ENCODE measurements around the gene ARHGAP10. TPM values are rescaled to one million over a fixed set of nuclear protein-coding genes. Genes with fewer than 3 reads are reported as not detected.

ARHGAP10 gene
- total and polyA plus RNA-seq, 3 donors from 2014 or later = 17.4 to 108 (median 83.5) TPM

GRCh38 chr4:147958057-147958456 is 226.2 kb downstream of the ARHGAP10 start:
- Histone ChIP-seq H3K27ac (no peak overlapping the region), H3K4me1 (no peaks in the 10 kb centered on the region), H3K9me3 (no peaks in the 10 kb centered on the region), H3K36me3 (ENCODE audit: low read depth, missing control alignments) (no peaks in the 10 kb centered on the region), H3K4me3 (no peak overlapping the region), H3K27me3 (no peaks in the 10 kb centered on the region)
- no peak for TF ChIP-seq POLR2A (IDR thresholded peaks at IDR 0.05)
- DNase-seq = no peak
- intact Hi-C loops (cut with DNase I; ENCODE audit: low total_unique reads) = no loop called here
- 84 to 91% methylated on average over 3 of the region's 3 CpGs for WGBS, 2 donors

DNA sequence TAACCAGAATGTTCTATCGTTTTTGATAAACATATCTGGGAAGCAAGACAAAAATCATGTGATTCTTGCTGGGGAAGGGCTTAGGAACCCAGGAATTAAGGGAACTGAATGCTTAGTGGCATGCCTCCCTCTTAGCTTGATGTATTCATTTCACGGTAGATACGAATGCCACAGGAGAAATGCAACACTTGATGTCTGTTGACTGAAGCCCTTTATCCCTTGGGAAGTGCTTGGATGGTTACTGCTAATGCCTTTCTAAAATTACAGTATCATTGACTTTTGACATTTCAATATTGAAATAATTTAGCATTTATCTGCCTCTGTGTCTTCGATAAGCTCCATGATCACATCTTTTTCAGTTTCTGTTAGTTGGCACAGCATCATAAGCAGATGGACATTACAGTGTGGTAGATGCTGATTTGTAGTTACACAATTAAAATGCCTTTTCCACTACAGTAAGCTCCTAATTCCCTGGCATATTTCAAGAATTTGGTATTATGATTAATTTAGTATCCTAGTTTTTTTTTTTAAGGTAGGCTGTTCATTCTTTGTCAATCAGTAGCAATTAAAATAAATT is 226.7 kb downstream of the ARHGAP10 start:
- WGBS, 2 donors = 72 to 73% methylated on average over 4 of the region's 4 CpGs

GRCh38 chr4:147960971-147961370 is 229.1 kb downstream of the ARHGAP10 start:
- intact Hi-C loops (cut with DNase I; ENCODE audit: low total_unique reads) = no loop called here
- no peak for TF ChIP-seq POLR2A (IDR thresholded peaks at IDR 0.05)
- TF ChIP-seq CTCF (IDR thresholded peaks at IDR 0.05) = no peak
- H3K9me3 ChIP-seq = no peaks in the 10 kb centered on the region
- no peaks in the 10 kb centered on the region for H3K27me3 ChIP-seq
- no peak overlapping the region for H3K27ac ChIP-seq
- WGBS, 2 donors = 93 to 95% methylated on average over 5 of the region's 5 CpGs
- H3K4me1 ChIP-seq = no peaks in the 10 kb centered on the region
- DNase-seq = no peak
- H3K4me3 ChIP-seq = no peak overlapping the region
- no peaks in the 10 kb centered on the region for H3K36me3 ChIP-seq (ENCODE audit: low read depth, missing control alignments)

More for the DNA sequence above, 226.7 kb downstream of the ARHGAP10 start:
- Histone ChIP-seq H3K36me3 (ENCODE audit: low read depth, missing control alignments) (no peaks in the 10 kb centered on the region), H3K9me3 (no peaks in the 10 kb centered on the region), H3K4me1 (no peaks in the 10 kb centered on the region), H3K27me3 (no peaks in the 10 kb centered on the region), H3K27ac (no peak overlapping the region), H3K4me3 (no peak overlapping the region)
- intact Hi-C loops (cut with DNase I; ENCODE audit: low total_unique reads) = no loop called here
- TF ChIP-seq CTCF (IDR thresholded peaks at IDR 0.05) (no peak), POLR2A (IDR thresholded peaks at IDR 0.05) (no peak)
- DNase-seq = no peak

GRCh38 chr4:147963839-147964238 is 232.0 kb downstream of the ARHGAP10 start:
- H3K27me3 ChIP-seq = no peaks in the 10 kb centered on the region
- no peaks in the 10 kb centered on the region for H3K9me3 ChIP-seq
- H3K36me3 ChIP-seq (ENCODE audit: low read depth, missing control alignments) = no peaks in the 10 kb centered on the region
- H3K27ac ChIP-seq = no peak overlapping the region
- DNase-seq = no peak
- no peak for TF ChIP-seq CTCF (IDR thresholded peaks at IDR 0.05)
- no peak for TF ChIP-seq POLR2A (IDR thresholded peaks at IDR 0.05)
- intact Hi-C loops (cut with DNase I; ENCODE audit: low total_unique reads) = no loop called here
- WGBS, 2 donors = 90 to 92% methylated on average over 10 of the region's 10 CpGs
- no peak overlapping the region for H3K4me3 ChIP-seq
- no peaks in the 10 kb centered on the region for H3K4me1 ChIP-seq

GRCh38 chr4:147964266-147964880 is 232.5 kb downstream of the ARHGAP10 start:
- WGBS, 2 donors = 72 to 79% methylated on average over 14 of the region's 14 CpGs
- no peaks in the 10 kb centered on the region for H3K27me3 ChIP-seq
- no peaks in the 10 kb centered on the region for H3K9me3 ChIP-seq
- H3K4me1 ChIP-seq = peaks cover under 1% of the 10 kb centered on the region
- TF ChIP-seq POLR2A (IDR thresholded peaks at IDR 0.05) (no peak), CTCF (IDR thresholded peaks at IDR 0.05) (no peak)
- H3K4me3 ChIP-seq = no peak overlapping the region
- no peaks in the 10 kb centered on the region for H3K36me3 ChIP-seq (ENCODE audit: low read depth, missing control alignments)
- H3K27ac ChIP-seq = no peak overlapping the region
- DNase-seq = no peak
- intact Hi-C loops (cut with DNase I; ENCODE audit: low total_unique reads) = no loop called here

All from testis (tissue), 3 donors.